NCI-H1436 (cell line): ENCODE data around the gene SPATA19.
"Not testable (repeated sequence)": the region's sequence is repeated elsewhere in the genome, so short reads cannot be mapped to it uniquely, and the experiment has no call there.

Experiments
- DNase-seq: peaks from one replicate; lab custom pipeline; 2025; lab: John Stamatoyannopoulos, UW

Gene SPATA19

DNA sequence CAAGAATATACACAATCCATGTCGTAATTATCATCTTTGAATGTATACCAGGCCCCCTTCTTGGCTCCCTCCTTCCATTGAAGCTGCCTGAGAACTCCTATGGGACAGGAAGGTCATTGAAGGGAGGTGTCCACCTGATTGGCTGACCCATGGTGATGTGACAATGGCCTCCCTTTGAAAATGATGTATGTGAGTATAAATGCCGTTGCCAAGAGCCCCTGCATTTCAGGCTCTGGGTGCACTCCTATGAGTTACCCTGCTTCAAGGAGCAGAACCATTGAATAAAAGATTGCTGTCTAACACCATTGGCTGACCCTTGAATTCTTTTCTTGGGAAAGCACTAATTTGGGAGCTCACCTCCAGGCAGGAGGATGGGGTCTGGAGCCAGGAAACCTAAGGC is at the start of gene SPATA19:
SPATA19 (minus strand) TSS at position 101 of the 400 bp plus-strand sequence; CDS start at position 34, 67 bp downstream.
- DNase-seq = no peak

- DNase-seq = no peak
Observed at GRCh38 chr11:133895061-133895479, 49.8 kb upstream of the SPATA19 start.

- no peak for DNase-seq
Observed at GRCh38 chr11:133893381-133893780, 48.1 kb upstream of the SPATA19 start.

DNA sequence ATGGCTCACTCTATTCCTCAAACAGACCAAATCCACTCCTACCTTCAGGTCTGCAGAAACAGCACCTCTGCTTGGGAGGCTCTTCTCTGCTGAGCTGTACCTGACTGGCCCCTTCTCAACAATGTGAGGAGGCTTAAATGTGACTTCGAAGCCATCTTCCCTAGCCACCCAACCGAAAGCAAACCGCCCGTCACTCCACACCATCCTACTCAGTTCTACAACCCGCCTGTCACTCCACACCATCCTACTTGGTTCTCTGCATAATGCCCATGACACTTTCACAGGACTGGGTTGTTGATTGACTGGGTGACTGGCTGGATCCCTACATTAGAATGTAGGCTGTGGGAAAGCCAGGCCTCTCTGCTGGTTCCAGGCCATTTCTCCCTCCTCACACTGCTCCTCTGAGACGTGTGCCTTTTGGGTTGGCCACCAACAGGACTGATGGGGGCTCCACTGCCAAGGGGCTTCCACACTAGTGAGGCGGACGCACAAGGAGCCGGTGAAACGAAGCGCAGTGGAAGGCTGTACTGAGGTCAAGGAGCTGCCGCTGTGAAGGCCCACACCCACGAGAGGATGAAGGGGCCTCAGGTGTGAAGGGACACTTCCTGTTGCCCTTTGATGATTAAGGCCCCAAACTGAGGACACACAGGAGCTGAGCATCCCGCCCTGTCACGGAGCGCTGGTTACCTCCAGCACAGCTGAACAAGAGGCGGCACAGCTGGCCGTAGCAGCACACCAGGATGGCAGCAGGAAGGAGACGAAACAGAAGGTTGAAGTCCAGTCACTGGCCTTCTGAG is 47.5 kb upstream of the SPATA19 start:
- DNase-seq = no peak

GRCh38 chr11:133892126-133892525 is 46.8 kb upstream of the SPATA19 start:
- DNase-seq = no peak

- no peak for DNase-seq
Observed at GRCh38 chr11:133889893-133890292, 44.6 kb upstream of the SPATA19 start.

GRCh38 chr11:133889188-133889587 is 43.9 kb upstream of the SPATA19 start:
- DNase-seq = no peak

GRCh38 chr11:133887692-133888332 is 42.5 kb upstream of the SPATA19 start:
- no peak for DNase-seq

- DNase-seq = no peak
Observed at GRCh38 chr11:133886029-133886428, 40.7 kb upstream of the SPATA19 start.

GRCh38 chr11:133872160-133872559 is 26.8 kb upstream of the SPATA19 start:
- no peak for DNase-seq

DNA sequence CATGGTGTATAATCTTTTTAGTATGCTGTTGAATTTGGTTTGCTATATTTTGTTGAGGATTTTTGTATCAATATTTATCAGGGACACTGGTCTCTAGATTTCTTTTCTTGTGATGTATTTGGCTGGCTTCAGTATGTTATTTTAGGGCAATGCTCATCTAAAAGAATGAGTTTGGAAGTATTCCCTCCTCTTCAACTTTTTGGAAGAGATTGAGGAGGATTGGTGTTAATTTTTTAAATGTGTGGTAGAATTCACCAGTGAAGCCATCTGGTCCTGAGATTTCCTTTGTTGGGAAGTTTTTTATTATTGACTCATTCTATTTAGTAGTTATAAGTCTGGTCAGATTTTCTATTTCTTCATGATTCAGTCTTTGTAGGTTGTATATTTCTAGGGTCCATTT is 22.1 kb upstream of the SPATA19 start:
- DNase-seq = no peak

- DNase-seq = no peak
Observed at GRCh38 chr11:133865466-133865865, 20.2 kb upstream of the SPATA19 start.

GRCh38 chr11:133864756-133865155 is 19.4 kb upstream of the SPATA19 start:
- no peak for DNase-seq

- no peak for DNase-seq
Observed at GRCh38 chr11:133860151-133860550, 14.8 kb upstream of the SPATA19 start.

- not testable (repeated sequence) for DNase-seq
Observed at GRCh38 chr11:133854330-133854960, 9.1 kb upstream of the SPATA19 start.

GRCh38 chr11:133844217-133844616 is 1.1 kb downstream of the SPATA19 start:
- DNase-seq = no peak

DNA sequence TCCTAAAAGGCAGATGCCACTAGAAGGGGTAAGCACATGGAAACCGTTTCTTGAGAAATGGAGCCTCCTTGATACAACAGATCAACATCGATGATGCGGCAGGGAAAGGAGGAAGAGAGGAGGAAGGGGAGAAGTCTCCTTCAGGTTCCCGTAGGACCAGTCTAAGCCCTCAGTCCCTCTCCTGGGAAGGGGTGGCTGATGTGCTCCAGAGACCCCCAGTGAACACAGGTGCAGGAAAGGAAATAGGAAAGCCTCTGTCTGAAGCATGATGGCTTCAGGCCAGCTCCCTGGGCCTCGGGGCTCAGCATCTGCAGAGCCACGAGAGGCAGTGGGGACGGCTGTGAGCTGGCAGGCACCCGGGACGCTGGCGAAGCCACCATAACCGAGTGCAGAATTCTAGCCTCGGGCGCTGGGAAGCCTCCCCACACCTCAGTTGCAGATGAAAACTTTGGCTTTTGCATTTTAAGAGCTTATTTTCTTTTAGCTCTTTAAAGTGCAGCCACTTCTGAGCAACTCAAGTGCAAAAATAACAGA is 1.8 kb downstream of the SPATA19 start:
- DNase-seq = no peak

DNA sequence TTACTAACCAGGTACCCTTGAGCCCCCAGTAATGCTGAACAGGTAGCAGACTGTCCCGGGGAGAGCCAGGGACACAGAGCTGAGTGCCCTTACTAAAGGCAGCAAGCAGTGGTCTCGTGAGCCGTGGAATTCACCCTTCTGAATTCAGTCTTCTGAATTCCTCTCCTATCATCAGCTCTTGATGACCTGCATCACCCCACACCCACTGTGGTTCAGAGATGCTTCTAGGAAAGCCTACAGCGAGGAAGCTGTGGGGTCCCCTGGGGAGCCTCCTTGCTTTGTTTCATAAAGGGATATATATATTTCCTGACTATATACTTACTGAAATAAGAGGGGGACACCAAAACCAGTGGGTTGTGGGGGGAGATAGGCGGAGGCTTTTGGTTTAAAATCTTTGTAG is 2.6 kb downstream of the SPATA19 start:
- DNase-seq = no peak

GRCh38 chr11:133842053-133842452 is 3.3 kb downstream of the SPATA19 start:
- no peak for DNase-seq

- DNase-seq = no peak
Observed at GRCh38 chr11:133841279-133842043, 3.9 kb downstream of the SPATA19 start.

DNA sequence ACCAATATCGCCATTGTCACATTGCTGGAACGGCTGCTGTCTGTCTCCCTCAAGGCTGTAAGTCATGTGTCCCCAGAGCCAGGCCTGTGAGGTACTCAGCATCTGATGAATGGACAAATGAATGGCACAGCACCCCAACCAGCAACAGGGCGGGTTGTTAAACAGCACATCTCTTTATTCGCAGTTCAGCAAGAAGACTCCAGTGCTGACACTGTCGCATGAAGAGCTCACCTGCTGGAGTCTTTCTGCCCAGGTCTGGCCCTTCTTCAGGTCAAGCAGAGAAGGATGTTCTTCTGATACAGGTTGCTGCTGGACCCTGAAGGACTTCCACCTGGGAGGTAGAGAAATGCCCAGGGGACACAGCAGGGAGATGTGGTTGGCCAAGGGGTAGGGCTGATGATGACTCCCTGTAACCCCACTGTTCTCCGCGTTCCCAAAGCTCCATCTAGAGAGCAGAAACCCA is 4.8 kb downstream of the SPATA19 start:
- DNase-seq = no peak
